ENCODE data around the gene UMAD1.

DNA sequence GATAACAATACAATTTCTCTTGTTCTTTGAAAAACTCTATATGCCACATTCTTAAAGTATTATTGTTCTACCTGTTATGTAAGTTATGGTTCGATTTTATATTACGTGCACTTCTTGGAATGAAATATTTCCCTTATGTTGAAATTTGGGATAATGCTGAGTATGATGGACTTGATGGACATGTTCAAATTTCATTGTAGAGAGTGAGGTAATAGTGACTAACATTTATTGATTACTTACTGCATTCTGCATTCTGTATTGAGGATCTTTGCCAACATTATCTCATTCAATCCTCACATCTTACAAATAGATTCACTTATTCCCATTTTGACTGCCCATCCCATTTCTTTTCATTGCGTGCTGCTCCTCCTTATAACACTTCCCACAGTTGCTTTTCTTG, 208.3 kb downstream of the UMAD1 start:
- TF ChIP-seq POLR2A (IDR thresholded peaks at IDR 0.05): no peak
- TF ChIP-seq, protein P1, sequence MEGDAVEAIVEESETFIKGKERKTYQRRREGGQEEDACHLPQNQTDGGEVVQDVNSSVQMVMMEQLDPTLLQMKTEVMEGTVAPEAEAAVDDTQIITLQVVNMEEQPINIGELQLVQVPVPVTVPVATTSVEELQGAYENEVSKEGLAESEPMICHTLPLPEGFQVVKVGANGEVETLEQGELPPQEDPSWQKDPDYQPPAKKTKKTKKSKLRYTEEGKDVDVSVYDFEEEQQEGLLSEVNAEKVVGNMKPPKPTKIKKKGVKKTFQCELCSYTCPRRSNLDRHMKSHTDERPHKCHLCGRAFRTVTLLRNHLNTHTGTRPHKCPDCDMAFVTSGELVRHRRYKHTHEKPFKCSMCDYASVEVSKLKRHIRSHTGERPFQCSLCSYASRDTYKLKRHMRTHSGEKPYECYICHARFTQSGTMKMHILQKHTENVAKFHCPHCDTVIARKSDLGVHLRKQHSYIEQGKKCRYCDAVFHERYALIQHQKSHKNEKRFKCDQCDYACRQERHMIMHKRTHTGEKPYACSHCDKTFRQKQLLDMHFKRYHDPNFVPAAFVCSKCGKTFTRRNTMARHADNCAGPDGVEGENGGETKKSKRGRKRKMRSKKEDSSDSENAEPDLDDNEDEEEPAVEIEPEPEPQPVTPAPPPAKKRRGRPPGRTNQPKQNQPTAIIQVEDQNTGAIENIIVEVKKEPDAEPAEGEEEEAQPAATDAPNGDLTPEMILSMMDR (IDR thresholded peaks at IDR 0.05): no peak

All from testis (tissue), 2 donors.